Renal pelvis (tissue), 4 donors: ENCODE measurements around the gene COL23A1. TPM values are rescaled to one million over a fixed set of nuclear protein-coding genes. Genes with fewer than 3 reads are reported as not detected.
"Not testable (repeated sequence)": the region's sequence is repeated elsewhere in the genome, so short reads cannot be mapped to it uniquely, and the experiment has no call there.

ENCODE experiments used
- DNase-seq: peaks from one replicate; pipeline ENCODE4 v3.0.0-alpha.2; 2013
- polyA plus RNA-seq, 3 donors: library from polyadenylated mRNA; unstranded; fragments of 120-200 nt; gene quantifications; one replicate each; pipeline ENCODE4 v1.2.1, GENCODE V29; 2013; ENCODE audit not compliant: insufficient read length in 3 of 3

COL23A1 gene
- polyA plus RNA-seq, 3 donors, result 6.3 to 9.0 (median 7.1) TPM

DNA sequence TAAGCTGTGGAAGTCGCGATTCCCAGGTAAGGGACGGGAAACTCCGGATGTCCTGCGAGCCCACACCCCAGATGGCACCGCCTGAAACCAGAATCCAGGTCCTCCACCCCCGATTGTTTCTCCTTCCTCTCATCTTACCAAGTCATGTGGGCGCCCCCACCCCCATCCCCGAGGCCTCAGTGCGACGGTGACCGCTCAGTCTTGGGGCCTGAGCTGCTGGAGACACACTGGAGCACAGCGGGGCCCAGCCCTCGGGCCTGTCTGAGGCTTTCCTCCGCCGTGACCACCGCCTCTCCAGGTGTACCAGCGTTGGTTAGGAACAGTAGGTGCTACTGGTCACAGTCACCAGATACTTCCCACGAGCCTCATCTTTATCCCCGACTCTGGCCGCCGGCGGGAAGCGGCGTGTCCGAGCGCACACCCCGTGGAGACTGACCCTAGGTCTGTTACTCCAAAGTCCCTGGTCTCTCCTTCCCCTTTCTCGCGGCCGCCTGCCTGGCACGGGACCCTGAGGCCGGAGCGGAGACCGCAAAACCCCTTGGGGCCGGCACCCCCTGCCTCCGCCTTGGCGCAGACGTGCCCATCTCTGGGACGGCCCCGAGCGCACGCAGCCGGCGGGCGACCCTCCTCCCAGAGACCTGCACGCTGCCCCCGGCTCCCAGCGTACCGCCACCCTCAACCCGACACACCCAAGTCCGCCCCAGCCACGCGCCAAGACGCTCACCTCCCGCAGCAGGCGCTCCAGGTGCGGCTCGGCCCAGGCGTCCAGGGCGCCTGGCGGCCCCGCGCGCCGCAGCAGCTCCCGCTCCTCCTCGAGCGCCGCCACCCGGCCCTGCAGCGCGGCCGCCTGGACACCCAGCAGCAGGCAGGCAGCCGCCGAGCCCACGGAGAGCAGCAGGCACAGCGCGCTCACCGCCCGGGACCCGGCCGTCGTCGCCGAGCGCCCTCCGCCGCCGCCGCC lies 733 bp downstream of the COL23A1 start:
- no peak for DNase-seq

DNA sequence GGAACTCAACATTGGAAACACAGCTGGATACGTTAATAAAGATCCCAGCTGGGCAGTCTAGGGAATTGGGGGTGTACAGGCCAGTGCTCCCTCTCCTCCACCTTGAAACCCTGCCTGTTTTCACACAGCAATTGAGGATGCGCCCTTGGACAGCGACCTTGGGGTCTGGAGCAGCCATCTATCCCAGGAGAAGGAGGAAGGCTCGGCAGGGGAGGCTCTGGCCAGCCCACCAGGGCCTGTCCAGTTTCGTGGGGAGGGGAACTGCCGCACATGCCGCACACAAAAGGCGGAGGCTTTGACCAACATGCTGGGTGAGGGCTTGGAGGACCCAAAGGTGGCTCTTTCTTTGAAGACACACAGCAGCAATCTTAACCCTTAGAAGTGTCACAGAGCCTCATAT lies 1.4 kb downstream of the COL23A1 start:
- DNase-seq, result no peak

DNA sequence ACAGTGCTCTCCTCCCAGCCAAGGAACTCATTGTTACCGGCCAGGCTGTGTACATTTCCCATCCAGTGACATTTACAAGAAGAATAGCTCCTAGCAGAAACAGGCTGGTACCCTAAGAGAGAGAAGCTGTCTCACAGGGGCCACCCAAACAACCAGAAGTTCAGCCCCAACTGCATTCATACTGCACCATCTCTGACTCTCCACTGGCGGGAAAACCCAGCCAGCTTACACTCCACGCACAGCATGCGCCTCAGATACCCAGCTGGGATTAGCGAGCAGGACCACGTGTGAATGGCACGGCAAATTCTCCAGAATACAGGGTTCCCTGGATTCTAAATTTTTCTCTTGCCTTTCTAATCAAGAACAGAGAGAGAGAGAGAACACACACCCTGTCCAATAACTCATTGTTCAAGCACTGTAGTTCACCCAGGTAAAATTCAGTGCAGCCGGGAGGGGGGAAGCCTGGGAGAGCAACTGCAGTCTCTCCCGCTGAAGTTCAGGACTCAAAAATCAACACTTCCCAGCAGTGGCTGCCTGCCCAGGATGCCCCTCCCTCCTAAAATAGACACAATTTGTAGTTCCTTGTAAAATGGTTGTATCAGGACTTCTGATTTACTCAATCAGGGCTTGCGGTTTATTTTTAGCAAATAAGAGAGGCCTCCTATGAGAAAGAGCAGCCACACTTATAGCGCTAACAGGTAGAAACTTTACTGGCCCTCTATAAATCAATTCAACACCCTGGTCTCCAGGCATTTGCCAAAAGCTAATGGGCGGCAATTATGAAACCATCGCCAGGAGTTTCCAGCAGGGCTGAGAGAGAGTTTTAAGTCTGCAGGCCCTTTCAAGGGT lies 2.2 kb downstream of the COL23A1 start:
- DNase-seq, result no peak

DNA sequence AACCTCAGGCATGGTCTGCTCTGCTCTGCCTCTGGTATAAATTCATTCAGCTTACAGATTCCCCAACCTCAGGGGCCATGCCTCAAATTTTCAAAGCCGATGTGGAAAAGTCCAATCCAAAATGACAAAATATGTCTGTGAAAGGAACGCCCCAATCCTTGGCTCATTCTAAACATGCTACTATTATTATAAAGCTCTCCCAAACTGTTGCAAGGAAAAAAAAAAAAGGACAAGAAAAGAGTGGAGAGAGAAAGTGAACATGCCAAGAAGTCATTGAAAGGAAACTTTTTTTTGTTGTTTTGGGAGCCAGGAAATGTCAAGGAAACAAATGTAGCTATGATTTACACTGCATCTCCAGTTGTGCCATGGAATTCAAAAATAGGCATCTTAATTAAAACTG lies 3.8 kb downstream of the COL23A1 start:
- DNase-seq, result no peak

DNA sequence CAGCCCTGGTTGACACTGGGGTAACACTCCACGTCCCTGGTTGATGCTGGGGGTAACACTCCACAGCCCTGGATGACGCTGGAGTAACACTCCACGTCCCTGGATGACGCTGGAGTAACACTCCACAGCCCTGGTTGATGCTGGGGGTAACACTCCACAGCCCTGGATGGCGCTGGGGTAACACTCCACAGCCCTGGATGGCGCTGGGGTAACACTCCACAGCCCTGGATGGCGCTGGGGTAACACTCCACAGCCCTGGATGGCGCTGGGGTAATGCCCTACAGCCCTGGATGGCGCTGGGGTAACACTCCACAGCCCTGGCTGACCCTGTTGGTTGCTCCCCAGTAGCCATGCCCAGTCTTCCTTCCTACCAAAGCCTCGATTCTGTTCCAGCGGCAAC lies 4.8 kb downstream of the COL23A1 start:
- not testable (repeated sequence) for DNase-seq

DNA sequence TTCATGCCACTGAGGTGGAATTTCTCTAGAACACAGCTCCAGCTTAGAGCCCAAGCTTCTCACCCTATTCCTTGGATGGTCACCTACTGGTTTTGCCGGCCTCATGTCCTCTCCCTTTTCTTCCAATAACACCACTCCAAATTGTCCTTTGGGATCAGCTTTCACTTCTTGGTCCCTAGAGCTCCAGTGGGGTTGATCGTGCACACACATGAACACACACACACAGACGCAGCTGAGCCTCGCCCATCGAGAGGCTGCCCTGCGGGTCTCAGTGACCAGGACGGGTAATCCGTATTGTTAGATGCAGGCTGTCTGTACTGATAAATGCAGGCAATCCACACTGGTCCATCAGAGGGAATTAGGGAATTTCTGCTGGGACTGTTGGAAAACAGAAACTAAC lies 6.9 kb downstream of the COL23A1 start:
- DNase-seq, result no peak

DNA sequence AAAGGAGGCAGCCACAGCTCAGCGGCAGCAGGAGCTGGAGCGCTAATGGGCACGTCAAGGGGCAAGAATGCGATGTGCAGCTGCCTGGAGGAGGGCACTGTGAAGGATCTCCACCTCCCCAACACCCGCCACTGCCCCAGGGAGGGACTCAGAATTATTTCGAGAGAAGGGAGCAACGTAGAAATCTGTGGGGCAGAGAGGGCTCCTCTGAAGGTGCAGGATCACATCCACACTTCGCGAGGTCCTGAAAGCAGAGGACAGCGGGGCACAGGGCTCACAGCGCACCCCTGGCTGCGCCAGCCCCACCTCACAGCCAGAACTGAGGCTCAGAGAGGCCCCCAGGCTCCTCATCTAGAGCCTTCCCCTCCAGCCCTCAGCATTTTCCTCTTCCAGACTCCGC lies 7.9 kb downstream of the COL23A1 start:
- DNase-seq, result no peak

DNA sequence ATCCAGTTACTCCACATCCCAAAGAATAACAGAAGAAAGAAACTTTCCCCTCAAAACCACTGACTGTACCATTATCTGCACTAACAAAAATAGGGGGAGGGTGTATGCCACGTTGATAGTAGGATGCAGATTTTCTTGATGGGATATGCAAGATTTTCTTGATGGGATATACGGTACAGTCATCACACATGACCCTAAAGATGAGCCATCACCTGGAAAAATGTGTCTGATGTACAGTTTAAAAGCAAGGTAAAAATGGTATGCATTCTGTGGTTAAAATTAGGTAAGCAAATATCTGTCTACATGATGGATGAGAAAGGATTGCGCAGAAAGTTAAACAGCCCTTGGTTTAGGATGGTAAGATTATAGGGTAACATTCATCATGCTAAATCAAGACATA lies 8.6 kb downstream of the COL23A1 start:
- no peak for DNase-seq

DNA sequence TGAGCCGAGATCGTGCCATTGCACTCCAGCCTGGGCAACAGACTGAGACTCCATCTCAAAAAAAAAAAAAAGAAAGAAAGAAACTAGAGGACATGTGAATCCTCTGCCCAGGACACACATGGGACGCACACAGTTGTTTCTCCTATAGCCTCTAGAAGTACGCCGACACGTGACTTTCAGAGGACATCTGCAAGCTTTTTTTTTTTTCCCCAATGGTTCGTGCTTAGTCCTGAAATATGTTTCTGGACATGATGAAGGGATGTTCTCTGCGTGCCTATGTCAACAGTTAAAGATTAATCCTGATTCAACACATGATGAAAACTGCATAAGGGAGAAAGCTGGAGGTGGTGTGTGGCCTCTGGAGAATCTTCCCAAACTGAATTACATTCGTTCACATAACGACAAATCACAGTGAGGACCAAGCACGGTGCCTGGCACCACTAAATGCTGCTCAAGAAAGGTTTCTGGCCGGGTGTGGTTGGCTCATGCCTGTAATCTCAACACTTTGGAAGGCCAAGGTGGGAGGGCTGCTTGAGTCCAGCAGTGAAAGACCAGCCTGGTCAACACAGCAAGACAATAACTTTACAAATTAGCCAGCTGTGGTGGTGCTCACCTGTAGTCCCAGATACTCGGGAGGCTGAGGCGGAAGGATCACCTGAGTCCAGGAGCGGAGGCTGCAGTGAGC lies 9.8 kb downstream of the COL23A1 start:
- no peak for DNase-seq

DNA sequence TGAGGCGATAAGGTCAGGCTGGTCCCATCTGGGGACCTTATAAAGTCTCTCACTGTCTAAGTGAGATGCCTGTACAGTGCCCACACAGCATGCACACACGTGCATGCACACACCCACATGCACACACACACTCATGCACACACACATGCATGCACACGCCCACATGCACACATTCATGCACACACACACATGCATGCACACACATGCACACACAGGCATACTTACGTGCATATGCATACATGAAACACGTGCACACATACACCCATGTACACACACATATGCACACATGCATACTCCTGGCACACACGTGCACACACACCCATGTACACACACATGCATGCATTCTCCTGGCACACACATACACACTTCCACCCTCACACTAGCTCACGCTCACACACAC lies 12.2 kb downstream of the COL23A1 start:
- DNase-seq, result no peak

DNA sequence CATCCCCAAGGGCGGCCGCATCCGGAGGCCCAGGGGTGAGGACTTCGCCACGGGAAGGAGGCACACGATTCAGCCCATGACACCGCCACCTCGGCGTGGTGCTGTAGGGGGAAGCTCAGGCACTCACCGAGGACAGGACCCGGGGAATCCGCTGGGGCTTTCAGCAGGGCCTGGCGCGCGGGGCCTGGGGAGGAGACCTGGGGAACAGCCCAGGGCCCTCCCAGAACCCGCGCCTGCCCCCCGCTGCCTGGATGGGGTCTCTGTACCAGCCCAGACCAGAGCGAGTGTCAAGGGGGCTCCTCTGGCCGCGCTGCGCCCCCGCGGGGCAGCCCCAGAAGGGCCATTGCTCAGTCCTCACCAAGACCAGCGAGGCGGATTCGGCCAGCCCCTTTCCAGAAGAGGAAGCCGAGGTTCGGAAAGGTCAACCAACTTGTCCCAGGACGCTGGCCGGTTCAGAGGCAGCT lies 12.8 kb downstream of the COL23A1 start:
- no peak for DNase-seq

DNA sequence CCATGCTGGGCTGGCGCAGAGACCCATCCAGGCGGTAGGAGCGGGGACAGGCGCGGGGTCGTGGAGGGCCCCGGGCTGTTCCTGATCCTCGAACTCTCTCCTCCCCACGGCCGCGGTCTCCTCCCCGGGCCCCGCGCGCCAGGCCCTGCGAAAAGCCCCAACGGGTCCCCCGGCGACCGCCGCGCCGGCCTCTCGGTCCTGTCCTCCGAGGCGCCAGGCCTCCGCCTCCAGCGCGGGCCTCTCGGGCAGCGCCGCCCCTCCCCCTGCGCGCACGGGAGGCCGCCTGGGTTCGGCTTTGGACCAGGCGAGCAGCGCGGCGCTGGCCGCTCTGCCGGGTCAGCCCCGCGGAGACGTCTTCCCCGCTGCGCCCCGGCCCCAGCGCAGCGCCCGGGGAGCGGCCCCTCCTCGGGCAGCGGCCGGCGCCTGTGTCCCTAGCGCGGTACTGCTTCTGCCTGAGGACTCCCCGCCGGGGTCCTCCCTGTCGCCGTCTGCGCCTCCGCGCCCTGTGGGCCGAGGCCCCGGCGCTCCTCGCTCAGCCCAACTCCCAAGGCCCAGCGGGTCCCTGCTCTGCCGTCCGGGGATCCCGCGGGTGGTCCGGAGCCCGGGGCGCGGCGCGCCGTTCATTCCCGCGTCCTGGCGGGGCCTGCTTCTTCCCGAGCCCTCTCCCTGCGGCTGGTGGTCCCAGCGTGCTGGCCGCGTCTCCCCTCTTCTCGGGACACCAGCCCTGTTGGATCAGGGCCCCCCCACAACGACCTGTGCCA lies 13.4 kb downstream of the COL23A1 start:
- no peak for DNase-seq

DNA sequence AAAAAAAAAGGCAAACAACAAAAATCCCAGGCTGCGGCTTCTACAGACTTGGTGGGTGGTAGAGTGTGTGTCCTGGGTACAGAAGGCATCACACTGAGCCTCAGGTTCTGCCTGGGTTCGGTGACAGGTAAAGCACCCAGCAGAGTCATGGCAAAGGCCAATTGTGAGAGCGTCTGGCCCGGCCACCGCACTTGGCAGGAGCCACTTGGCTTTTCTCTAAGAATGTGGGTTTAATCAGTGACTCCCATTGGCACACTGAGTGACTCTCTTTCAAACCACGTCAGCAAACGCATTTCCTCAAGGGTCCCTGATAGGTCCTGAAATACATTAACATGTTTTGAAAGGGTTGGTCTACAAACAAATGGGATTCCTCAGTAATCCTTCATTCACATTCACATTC lies 17.0 kb downstream of the COL23A1 start:
- no peak for DNase-seq

DNA sequence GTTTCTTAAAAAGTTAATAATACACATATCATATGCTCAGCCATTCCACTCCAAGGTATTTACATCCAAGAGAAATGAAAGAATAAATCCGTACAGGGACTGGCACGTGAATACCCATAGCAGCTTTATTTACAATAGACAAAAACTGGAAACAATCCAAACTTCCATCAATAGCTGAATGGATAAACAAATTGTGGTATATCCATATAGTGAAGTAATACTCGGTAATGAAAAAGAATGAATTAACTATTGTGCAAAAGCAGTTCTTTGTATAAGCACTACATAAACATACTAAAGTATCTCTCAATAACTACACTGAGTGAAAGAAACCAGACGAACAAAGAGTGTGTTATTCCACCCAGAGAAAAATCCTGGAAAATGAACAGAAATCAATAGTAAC lies 17.6 kb downstream of the COL23A1 start:
- no peak for DNase-seq

DNA sequence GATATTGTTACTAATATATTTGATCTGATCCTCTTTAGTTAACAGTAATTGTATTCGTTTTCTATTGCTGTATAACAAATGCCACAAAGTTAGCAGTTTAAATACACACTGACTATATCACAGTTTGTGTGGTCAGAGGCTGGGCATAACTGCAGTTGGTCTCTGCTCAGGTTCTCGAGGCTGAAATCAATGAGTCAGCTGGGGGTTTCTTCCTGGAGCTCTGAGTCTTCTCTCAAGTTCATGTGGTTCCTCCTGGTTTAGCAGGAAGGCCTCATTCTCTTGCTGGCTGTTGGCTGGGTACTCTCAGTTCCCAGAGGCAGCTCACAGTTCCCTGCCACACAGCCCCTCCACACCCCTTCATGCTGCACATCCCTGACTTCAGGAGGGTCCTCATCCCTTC lies 20.7 kb downstream of the COL23A1 start:
- no peak for DNase-seq

DNA sequence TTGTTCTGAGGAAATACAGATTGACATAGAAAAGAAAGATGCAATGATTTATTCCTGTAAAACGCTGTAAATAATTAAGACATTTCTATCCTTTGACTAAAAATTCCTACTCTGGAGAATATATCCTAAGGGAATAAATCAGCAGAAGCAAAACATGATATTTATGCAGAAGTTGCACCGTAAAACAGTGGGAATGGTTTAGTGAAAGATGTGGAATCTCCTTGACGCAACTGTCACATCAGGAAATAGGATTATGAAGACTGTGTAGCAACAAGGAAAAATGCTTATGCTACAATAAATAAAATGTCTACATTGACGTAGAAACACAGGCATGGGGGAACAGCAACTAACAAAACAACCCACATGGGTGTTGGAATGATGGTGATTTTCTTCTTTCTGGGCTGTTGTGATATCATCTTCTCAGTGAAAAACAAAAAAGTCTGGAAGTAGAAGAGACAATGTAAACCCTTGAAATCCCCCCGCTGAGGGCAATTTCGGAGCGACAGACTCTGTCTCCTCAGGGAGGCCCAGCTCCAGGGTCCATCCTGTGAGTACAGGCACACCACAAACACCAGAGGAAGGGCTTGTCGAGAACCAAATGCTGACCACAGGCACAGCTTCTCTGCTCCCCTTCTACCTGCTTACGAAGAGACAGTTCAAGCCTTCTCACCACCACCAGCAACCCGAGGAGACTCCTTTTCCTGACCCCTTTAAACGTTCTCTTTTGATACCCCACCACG lies 25.2 kb downstream of the COL23A1 start:
- DNase-seq, result no peak

DNA sequence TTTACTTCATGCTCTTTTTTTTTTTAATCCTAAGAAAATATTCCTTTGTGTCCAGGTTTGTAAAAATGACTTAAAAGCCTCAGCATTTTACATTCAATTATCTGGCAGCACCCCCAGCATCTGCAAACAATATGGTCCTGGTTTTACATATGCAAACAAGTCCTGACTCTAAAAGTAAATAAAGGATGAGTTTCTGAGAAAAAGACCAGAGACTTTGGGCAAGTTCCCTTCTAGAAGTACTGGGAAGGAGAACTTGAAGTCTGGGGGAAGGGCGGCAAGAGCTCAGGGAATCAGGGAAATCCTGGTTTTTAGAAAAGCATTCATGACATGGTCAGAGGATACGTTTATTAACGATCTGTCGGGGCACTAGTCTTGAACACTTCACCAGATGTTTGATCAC lies 25.8 kb downstream of the COL23A1 start:
- no peak for DNase-seq

DNA sequence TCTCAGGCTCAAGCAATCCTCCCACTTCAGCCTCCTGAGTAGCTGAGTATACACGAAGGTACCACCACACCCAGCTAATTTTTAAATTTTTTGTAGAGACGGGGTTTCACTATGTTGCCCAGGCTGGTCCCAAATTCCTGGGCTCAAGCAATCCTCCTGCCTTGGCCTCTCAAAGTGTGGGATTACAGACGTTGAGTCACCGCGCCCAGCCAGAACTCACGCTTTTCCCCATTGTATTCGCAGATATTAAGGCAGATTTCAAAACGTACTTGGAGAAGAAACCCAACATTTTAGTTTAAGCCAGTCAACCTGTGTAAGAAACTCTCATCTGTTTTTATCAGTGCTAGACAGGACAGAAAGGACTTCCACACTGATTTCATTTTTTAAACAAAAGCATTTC lies 26.6 kb downstream of the COL23A1 start:
- DNase-seq, result no peak

DNA sequence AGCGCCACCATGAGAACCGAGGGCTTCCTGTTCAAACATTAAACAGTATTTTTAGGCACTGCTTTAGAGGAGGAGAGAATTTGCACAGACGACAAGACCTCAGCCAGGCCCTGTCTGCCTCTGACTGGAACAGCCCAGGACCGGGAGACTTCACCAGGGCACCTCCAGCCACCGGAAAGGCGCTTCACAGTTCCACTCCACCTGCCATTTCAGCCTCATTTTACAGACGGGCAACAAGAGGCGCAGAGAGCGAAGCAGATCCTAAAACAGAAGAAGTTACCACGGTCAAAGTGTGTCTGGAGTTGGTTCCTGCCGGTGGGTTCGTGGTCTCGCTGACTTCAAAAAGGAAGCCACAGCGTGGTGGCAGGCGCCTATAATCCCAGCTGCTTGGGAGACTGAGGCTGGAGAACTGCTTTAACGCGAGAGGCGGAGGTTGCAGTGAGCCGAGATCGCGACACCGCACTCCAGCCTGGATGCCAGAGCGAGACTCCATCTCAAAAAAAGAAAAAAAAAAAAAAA lies 28.4 kb downstream of the COL23A1 start:
- DNase-seq, result no peak

DNA sequence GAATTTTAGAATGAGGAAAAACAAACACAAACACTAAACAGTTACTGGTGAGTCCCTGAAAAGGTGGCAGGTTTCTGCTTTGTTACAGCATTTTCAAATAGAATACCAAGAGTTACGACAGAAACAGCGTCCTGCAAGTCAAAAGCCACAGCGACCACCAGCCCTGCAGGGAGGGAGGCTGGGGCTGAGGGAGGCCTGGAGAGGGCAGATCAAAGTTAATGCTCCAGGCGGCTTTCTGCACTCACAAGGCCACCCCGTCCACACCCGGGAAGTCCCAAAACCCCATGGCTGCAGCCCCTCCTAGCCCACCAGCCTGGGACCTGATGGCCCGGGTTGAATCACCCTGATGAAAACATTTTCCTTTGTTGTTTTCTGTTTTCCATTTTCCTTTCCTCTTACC lies 29.3 kb downstream of the COL23A1 start:
- no peak for DNase-seq

DNA sequence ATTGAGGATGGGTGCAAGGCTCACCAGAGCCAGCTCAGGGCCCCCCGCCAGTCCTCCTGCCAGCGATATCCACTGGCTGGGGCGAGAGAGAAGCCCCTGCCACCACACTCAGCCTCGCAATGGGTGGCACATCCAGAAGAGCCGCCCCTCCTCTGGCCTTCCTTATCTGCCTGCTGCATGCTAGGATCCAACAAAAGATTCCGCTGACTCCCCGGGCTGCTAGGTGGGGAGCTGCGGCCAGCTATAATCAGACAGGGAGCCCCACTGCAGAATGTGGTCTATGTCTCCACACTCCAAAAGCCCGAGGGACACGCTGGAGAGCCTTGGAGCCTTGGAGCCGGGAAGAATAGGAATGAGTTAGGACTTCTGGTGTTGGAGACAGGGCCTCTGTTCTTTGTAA lies 32.8 kb downstream of the COL23A1 start:
- DNase-seq, result no peak
